ENCODE measurements around the gene GSS.

DNA sequence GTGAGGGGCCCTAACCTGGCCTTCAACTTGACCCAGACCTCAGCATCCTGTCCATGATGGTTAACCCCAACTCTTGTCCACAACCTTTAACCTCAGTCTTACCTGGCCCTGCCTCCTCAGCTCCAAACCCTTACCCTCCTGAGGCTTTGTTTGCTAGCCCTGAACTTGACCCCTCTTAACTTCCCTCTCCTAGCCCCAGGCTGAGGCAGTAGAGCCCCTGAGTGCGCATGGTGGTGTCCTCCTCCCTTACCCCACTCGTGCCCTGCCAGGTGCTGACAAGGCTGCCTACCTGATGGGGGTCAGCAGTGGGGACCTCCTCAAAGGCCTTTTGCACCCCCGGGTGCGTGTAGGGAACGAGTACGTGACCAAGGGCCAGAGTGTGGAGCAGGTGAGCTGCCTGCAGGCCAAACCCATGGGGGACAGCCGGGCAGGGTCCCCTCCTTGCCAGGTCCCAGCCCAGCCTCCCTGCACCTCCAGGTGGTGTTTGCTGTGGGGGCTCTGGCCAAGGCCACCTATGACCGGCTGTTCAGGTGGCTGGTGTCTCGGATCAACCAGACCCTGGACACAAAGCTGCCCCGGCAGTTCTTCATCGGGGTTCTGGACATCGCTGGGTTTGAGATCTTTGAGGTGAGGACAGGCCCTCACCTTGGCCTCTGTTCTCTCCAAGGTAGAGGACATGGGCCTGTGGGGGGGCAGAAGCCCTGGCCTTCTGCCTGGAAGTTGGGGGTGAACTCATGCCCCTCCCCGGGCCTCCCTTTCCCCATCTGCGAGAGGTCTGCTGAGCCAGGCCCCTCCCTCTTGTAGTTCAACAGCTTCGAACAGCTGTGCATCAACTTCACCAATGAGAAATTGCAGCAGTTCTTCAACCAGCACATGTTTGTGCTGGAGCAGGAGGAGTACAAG is 31.9 kb upstream of the GSS start:
- TF ChIP-seq CTCF (IDR thresholded peaks at IDR 0.05) (no peak), POLR2AphosphoS5 (IDR thresholded peaks at IDR 0.05; ENCODE audit: insufficient read depth in 1 of 2, low read depth in 1 of 2) (no peak)
